HG03520 (cell line): ENCODE results near the gene ARHGAP26.

Experiments used
- ATAC-seq: cut with Tn5 transposase; IDR thresholded peaks from one replicate; pipeline ENCODE4 v1.9.1; 2021; ENCODE audit warnings: mild to moderate bottlenecking, moderate library complexity; ENCODE audit not compliant: unreplicated experiment

The ARHGAP26 gene

DNA sequence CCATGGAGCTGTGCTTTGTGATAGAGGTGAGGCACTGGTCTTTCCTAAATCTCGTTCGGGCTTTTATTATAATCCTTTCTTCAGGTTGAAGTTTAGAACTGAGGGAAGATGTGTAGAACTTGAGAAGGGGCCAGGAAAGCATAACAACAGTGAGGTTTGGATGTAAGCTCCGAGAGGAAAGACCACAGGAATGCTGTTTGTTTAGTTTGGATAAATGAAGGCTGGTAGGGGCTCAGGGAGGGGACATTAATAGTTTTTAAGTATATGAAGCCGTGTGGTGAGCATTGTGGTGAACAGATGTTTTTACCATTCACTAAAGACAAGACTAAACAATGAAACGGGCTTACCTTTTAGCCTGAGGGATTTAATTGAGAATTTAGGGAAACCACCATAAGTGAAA is 130.8 kb downstream of the ARHGAP26 start:
- ATAC-seq = no peak

DNA sequence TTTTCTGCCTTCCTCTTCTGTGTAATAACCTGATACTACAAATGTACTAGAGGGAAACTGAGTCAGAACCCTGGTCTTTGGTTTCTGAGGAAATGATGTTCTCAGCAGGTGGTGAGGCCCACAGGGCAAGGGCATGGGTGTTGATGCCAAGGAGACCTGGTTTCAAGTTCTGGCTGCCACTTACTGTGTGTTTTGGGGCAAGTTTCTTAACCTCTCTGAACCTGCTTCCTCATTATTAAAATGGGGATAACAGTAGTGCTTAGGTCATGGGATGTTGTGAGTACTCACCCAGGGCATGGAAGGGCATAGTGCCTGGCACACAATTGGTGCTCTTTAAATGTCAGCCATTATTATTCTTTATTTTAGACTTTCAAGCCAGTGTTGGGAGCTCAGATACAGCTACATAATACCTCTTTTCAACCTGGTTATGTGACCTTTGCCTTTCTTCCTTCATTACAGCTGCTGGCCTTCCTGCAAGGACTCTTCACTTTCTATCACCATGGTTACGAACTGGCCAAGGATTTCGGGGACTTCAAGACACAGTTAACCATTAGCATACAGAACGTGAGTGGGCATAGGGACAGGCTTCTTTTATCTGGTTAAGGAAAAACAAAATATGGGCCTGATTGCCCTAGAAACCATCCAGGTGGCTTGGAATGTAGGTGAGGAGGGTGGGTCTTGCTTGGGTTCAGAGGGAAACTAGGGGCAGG is 131.5 kb downstream of the ARHGAP26 start:
- ATAC-seq = no peak

DNA sequence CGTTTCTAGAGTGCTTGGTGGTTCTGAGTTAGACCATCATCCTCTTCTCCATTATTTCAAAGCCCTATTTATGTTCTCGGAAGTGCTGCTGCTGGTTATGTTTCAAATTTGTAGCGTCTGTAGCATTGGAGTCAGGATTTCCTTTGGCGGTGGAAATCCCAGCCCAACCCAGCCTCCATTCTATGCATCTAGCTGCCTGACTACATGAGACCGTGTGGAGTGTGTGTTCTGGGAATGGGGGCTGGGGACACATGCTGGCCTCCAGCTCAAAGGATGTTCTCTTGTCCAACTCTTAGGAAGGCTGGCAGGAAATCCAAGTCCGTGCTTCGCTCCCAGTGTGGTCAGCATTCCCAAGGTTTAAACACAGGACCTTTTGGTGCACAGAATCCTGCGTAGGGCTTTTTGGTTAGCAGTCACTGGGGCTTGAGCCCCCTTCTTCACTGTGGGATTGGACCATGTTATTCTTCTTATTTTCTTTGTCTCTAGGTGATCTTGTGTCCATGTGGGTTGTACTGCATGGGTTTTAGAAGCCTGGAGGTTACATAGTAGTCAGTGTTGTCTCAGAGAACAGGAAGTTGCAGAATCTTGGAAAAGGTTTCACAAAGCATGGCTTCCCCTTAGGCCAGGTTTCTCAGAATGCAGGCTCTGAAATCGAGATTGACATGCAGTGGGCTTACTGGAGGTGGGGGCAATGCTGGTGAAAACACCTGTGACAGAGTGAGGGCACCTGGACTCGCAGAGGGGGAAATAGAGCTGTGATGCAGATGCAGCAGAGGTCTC is 132.2 kb downstream of the ARHGAP26 start:
- no peak for ATAC-seq

DNA sequence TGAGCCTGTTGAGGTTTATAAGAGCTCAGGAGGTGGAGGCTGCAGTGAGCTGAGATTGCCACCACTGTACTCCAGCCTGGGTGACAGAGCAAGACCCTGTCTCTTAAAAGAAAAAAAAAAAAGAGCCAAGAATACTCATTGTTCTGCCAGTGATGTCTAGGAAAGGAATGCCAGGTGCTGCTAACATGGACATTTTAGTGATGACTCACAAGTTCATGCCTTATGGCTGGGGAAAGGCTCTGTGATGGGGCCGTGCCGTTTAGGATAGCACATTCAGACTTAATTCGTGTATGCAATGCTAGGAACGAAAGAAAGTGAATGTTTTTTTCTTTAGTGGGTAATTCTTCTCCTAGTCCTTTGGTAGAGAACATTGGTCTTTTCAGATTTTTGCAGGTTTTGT is 134.2 kb downstream of the ARHGAP26 start:
- no peak for ATAC-seq

DNA sequence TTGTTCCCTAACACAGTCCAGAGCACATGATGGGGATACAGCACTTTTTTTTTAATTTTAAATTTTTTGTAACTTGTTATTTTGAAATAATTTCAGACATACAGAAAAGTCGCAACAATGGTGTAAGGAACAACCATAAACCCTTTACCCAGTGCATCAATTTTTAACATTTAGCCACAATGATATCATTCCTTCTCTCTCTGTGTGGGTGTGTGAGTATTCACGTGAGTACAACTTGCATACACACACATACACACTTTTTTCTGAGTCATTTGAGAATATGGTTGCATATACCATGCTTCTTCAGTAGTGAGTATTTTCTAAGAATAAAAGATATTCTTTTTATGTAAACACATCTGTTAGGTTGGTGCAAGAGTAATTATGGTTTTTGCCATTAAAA is 135.2 kb downstream of the ARHGAP26 start:
- ATAC-seq = no peak

DNA sequence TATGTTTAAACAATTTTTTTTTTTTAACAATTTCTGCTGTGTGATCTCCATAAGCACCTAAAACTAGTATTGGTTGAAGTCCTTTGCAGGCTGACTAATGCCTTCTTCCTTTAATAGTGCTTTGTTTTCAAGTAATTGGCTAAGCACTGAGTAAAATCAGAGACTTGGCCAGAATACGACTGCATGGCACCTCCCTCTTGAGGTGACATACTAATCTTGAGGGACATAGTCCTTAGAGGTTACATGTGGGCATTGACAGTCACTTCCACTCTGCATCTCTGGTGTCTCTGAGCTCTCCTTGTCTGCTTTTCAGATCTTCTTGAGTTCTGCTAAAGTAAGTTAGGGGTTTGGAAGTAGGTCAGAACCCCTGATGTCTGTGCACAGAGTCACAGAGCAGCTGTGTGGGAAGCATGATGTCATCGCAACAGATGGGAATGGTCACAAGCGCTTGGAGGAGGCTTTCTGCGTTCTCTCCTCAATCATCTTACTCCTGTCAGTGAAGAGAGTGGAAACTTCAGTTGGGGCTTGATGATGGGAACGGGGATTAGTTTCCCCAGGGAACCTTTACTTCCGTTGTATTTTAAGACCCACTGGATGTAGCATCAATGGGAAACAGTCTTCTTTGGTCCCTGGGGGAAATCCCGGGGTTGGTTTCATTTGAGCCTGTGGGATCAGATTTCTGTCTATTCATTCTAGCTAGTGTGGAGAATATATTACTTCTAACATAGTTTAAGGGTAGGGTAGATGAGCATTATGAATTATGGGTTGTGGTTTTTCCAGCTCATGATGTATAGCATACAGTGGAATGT is 136.9 kb downstream of the ARHGAP26 start:
- ATAC-seq = no peak

DNA sequence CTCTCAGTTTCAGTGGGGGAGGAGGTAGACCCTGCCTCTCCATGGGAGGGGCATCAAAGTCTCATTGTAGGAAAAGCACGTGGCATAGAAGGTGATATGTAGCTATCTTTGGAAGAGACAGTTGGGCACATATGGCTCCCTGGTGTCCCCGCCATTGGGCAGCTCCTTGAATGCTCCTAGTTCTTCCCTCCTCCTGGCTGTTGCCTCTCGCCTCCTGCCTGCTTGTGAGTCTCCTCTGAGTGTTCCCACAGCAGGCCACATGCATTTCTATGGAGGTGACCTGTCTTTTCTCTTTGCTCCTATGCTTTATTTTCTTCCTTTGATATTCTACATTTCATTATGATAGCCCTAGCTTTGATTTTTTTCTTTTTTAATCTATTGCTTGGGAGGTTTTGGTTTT is 138.5 kb downstream of the ARHGAP26 start:
- no peak for ATAC-seq

DNA sequence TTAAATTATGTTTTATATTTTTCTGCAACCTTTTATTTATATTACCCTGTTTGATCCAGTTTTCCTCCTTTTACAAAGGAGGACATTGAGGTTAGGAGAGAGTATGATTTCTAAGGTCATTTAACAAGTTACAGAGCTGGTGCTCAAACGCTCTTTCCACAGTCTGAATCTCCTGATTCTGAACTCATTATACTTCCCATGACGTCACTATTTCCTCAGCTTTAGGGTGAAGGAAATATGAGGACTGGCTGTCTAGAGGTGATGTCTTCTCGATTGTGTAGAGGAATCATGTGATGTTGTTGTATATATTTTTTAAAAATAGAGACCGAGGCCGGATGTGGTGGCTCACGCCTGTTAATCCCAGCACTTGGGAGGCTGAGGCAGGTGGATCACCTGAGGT is 140.0 kb downstream of the ARHGAP26 start:
- ATAC-seq = no peak

DNA sequence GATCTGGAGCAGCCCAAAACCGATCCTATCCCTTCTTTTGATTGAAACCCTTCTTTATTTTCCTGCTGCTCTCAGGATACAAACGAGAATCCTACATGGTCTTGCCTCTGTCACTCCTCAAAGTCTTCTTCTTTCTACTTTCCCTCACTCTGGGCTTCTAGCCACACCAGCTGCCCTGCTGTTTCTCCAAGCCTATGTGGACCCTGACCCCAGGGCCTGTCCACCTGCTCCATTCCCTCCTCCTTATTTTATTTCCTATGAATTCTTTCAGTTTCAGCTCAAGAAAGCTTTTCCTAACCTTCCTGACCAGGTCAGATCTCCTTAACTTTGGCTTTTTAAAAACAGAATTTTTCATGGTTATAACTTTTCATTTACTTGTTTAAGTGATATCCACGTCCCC is 141.0 kb downstream of the ARHGAP26 start:
- ATAC-seq = no peak

DNA sequence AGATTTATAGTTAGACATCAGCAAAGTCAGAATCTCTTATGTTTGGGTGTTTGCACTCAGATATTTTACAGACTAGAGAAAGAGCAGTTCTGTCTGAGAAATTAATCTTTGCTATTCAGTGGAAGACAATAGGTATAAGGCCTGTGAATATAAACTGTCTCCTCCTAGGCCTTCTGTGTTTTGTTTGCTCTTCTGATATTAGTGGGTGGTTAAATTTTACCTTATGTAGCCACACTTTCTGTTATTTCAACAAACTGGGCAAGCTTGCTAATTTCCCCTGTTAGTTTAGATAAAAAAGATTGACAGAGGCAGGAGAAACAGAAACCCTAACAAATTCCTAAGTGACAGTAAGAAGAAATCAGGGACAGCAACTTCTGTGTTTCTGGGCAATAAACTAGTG is 141.6 kb downstream of the ARHGAP26 start:
- ATAC-seq = no peak

DNA sequence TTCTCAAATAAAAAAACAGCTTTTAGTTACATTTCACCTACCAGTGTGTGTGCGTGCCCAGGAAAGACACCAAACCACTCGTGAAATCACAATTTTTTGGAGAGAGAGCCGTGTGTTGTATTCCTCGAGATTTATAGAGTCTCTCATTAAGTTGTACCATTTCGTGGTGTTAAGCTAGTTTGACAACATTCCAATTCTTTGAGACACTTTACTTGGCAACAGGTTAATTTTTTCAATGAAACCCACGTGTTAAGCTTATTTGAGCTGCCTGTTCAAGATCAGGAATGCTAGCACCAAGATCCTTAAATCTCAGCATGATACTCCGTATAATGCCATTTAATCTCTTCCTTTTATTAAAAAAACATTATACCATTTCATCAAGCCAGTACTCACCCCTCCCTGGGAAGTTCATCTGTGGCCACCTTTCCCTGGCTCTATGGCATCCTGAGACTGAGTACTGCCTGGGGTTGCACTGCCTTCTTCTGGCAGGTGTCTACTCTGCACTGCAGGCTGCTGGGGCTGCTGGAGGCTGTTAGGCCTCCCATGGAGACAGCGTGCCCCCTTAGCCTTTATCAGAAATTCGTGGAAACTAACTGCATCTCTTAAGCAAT is 143.7 kb downstream of the ARHGAP26 start:
- no peak for ATAC-seq

DNA sequence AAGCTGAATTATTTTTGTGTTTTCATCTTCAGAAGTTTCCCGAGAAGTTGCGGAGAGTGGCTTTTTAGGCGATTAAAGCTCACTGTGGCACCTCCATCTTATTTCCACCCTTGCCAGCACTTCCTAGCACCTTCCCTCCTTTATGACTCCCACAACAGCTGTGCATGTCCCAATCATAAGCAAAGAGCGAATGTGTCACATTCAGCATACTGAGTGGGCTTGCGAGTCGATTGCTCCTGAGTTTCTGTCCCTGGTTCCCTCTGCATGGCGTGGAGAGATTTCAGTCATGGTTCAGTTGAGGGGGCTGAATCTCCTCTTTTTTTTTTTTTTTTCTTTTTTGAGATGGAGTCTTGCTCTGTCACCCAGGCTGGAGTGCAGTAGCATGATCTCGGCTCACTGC is 144.9 kb downstream of the ARHGAP26 start:
- no peak for ATAC-seq

DNA sequence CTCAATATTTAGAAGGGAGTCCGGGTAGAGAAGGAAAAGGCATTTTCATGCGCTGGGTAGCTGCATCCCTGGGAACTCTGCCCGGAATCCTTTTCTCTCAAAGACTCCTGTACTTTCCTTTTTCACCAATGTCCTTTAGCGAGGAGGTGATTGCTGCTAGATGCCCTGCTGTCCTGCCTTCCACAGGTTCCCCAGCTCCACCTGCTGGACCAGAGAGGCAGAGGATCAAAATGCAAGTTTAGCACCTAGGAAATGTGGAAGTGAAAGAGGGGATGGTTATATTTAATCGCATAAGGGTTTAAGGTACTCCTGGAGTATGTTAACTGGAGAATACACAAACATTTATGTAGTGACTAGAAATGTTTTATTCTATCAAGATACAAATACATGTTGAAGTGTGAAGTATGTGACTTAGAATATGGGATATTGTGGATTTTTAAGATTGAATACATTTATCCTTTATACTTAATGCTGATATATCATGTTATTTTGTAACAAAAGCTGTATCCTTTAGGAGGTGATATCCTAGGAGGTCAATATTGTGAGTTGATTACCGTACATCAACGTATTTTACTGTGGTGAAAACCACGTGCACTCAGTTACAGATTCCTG is 145.7 kb downstream of the ARHGAP26 start:
- ATAC-seq = peak; percentile 65

DNA sequence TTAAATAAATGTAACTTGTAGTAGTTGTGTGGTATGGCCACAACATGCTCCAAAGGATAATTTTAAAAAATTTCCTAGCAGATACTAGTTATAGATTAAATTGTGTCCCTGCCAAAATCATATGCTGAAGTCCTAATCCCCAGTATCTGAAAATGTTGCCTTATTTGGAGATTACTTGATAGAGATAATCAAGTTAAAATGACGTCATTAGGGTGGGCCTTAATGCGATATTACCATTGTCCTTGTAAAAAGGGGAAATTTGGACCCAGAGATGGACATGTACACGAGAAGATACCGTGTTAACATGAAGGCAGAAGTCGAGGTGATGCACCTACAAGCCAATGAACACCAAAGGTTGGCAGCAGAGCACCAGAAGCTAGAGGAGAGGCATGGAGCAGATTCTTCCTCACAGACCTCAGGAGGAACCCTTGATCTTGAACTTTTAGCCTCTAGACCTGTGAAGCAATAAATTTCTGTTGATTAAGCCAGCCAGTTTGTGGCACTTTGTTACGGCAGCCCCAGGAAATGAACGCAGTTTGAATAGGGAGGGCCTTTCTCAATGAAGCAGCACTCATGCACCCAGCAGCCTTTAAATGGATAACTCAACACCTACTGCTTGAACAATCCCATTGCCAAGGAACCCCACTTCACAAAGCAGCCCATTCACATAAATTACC is 148.9 kb downstream of the ARHGAP26 start:
- ATAC-seq = no peak

DNA sequence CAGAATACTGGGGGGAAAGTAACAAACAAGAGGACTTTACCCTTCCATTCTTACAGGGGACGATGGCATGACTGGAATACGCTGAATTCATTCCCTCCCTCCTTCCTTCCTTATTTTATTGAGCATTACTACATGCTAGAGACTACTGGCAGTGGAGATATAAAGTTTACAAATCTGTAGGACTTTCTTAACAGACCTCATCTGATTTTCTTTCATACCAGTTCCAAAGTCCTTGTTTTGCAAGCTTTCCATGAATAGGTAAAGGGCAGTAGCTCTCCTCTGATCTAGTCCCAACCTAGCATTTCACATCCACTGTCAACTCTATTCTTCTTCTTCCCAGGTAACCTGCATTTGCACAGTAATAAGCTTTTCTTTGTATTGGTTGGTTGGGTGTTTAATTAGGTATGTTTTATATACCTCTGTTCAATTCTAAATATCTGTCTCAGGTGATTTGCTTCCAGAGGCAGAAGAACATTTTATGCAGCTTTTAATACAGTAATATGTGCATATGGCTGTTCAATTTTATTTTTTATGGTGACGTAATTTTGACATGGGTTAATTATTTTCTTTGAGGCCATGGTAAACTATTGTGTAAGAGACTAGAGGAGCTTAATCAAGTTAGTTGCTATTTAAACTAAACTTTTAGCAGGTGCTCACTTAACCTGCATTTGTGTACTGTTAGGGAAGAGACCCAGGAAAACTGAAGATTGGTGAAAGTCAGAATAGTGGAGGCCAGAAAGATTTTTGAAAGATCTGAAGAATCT is 150.9 kb downstream of the ARHGAP26 start:
- no peak for ATAC-seq

DNA sequence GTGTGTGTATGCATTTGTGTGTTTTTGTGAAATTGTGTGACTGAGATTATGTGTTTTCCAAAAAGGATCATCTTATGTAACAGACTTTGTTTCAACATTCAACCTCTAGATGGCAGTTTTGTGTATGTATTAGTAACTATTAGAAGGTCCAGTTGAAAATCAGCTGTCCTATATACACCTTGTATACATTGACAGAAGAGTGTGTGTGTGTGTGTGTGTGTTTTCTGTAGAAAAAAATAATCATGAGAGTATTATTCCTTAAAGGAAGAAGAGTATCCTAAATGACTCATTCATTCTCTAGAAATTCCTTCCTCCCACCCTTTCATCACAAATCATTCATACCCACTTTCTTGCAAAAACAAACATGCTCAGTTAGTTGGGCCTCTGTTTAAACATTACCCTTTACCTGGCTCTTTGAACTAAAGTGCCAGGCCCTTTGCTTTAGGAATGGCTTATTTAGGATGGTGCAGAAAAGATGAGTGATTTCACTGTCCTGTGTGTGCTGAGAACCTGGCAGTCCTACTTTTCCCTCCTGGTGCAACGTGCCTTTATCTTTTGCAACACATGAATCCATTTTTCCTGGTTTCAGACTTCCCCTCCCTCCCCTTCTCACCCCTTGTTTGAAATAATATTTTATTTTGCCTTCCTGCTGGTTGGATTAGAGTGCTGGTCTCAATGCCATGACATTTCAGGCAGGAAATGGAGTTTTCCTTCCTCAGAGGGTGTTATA is 152.2 kb downstream of the ARHGAP26 start:
- no peak for ATAC-seq

DNA sequence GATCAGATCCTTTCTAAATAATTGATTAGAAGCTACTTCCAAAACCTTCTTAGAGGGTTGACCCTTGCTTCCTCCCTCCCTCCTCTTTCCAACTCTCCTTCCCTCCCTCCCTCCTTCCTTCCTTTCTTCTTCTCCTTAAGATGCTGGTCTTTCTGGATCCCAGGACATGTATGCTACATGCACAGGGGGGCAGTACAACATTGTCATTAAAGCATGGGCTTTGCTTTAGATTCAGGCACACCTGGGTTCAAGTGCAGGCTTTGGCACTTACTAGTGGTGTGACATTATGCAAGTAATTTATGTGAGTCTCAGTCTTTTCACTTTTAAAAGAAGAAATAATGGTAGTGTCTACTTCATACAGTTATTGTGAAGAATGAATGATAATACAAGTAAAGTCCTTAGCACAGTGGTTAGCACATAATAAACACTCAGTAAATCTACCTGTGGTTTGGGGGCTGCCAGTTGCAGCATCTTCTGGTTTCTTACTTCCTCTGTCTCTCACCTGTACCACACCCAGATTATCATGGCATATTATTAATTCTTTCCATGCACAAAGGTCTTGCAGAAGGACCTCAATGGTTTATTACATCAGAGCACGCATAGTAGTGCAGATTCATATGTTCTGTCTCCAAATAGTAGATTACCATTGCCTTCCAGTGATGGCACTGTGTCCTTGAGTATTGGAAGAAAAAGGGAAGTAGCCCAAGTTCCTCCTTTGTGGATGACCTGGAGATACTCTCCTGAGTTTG is 154.1 kb downstream of the ARHGAP26 start:
- no peak for ATAC-seq

DNA sequence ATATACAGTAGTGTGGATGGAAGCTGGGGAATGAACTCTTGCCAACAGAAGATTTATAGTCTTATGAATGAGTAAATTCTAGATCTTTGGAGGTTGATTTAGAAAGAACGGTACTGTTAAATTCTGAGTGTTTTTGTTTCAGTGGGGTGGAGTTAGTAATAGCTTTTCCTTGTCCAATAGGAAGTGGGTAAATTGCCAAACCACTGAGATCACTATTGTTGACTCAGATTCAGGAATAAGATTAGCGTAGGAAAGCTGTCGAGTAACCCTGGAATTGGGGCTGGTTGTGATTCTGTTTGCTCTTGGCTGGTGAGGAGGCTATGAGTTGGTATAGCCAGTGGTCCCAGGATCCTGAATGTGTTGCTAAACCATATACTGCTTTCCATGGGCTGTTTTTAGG is 155.6 kb downstream of the ARHGAP26 start:
- no peak for ATAC-seq
